GM18519 (cell line): Measurements from ENCODE around the gene ARHGAP24.
"Not testable (repeated sequence)": the region's sequence is repeated elsewhere in the genome, so short reads cannot be mapped to it uniquely, and the experiment has no call there.

Source experiments
- ATAC-seq: cut with Tn5 transposase; IDR thresholded peaks from one replicate; pipeline ENCODE4 v1.9.1; 2021; ENCODE audit warnings: mild to moderate bottlenecking, moderate library complexity; ENCODE audit not compliant: unreplicated experiment, low FRiP score

Gene ARHGAP24

DNA sequence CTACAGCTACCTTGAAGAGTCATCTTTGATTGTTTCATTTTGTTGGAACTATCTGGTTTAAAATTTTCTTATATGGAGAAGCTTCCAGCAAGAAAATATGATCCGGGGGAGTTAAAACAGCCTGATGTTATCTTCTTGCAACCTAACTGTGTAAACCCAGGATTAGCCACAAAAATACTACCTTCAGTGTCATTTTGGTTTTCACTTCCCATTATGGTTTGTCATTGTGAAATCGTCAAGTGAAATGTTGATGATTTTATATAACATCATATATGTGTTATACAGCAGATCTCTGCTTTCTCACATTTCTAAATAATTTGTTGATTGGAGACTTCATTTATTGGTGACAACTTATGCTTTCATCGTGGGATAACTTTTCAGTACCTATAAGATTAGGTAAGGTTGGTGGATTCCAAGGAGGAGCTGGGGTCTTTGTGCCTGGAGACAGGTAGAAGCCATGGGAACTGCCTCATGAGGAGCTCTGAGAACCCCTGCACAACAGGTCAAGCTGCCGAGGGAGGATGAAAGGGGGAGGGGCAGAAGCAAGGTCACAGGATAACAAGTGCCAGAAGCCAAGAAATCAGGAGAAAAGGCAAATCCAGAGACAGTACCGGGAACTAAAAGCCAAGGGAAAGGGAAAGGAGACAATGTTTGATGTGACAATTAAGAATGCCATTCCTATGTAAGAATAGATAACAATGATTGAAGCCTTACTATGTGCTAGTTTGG, 7.2 kb downstream of the ARHGAP24 start:
- no peak for ATAC-seq

DNA sequence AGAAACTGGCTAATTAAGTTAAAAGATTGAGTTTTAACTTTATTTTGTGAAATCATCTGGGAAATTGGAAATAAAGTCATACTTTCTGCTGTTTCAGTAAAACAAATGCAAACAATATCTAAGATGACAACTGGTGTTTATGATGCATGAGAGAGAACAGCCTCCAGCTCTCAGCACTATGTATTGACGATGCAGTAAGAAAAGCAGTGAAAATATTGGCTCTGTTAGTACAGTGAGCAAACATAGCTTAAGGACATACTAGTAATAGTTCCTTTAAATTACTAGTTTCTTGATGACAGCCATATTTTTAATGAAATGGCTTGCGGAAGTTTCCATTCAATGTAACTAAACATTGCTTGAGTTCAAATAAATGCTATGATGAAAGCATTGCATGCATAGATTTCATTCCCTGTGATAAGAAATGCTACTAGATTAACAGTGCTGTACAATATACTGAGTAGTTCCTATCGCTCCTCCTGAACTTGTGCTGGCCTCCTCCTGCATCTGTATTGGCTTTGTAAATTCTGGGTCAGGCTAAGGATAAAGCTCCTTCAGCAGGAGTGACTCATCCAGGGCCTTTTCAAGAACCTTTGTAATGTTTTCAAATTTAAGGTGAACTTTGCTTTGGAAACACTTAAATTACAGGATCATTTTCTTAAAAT, 11.6 kb downstream of the ARHGAP24 start:
- no peak for ATAC-seq

DNA sequence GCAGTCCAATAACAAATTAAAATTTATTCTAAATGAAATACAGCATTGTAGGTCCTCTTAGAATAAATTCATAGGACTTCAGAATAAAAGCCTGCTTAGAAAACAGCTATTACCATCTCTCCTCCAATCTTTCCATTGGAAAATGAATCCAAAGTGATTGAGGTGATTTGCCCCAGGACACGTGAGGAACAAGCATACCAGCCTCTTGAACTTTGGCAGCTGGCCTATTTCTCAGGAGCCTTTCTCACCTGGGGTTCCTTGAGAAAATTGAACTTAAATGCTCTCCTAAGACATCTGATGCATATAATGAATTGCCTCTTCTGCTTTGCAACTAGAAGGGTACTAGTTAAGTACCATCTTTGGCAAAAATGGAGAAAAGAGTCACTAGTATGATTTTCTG, 13.5 kb downstream of the ARHGAP24 start:
- no peak for ATAC-seq

- no peak for ATAC-seq
Measured at GRCh38 chr4:85489273-85489981, 14.5 kb downstream of the ARHGAP24 start.

DNA sequence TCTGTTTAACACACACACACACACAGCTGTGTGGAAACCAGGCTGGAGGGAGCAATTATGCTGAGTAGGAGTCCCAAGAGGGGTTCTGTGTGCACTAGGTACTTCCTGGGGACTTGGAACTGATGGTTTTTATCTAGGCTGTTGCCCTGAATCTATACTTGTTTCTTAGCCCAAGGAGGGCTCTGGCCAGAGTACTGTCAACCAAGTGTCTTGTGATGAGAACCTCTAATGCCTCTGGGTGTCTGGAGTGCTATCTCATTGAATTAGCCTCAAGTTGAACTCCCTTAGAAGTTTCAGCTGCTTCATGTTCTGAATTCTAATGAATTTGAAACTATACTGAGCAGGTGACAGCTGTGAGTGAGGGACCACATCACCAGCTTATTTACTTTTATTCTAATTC, 16.6 kb downstream of the ARHGAP24 start:
- ATAC-seq = peak; percentile 50

DNA sequence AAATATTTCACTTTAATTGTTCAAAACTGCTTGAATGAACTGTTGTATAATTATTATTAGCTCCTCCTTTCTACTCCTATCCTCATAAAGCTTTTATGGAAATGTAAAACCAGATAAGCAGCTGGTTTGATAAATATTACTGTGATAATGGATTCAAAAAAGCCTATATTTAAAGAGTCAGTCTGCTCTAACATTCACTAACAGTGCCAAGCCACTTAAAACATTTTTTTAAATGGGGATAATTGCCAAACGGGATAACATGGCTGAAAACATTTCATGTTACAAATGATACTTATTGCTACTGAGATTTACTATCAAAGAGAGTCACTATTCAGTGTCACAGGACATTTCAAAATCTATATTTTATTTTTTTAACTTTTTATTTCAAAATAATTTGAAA, 17.4 kb downstream of the ARHGAP24 start:
- no peak for ATAC-seq

GRCh38 chr4:85495621-85496020, 20.7 kb downstream of the ARHGAP24 start:
- ATAC-seq = no peak

GRCh38 chr4:85496126-85496849, 21.3 kb downstream of the ARHGAP24 start:
- ATAC-seq = no peak

- no peak for ATAC-seq
Measured at GRCh38 chr4:85496933-85497332, 22.0 kb downstream of the ARHGAP24 start.

DNA sequence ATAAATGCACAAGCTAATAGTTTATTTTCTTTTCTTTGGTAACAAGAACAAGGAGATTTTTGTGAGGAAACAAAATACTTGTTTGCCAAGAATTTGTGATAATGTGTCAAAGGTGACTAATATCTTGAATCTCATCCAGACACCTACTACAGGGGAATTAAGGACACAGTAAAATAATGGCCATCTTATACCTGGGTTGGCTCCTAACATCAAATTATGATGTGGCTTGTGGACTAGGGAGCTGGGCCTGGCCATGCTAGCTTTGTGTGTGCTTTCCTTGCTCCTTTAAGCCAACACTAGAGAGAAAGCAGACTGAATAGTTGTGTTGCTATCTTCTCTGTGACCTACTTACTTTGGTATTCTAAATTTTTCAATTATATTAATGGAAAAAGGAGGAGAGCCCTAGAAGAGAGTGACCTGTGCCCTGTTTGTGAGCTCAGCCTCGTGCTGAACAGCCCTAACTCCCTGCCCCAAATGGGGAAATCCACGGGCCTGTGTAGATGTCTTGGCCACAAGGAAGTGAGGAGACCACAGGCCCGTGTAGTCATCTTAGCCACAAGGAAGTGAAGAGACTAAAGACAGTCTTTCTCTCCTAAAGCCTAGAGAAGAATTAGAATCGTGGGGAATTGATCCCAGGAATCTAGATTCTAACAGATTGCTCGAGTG, 23.3 kb downstream of the ARHGAP24 start:
- peak; percentile 95 for ATAC-seq

- no peak for ATAC-seq
Measured at GRCh38 chr4:85499573-85499972, 24.6 kb downstream of the ARHGAP24 start.

- ATAC-seq = no peak
Measured at GRCh38 chr4:85500110-85500867, 25.3 kb downstream of the ARHGAP24 start.

DNA sequence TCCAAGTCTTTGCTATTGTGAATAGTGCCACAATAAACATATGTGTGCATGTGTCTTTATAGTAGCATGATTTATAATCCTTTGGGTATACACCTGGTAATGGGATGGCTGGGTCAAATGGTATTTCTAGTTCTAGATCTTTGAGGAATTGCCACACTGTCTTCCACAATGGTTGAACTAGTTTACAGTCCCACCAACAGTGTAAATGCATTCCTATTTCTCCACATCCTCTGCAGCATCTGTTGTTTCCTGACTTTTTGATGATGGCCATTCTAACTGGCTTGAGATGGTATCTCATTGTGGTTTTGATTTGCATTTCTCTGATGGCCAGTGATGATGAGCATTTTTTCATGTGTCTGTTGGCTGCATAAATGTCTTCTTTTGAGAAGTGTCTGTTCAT, 26.2 kb downstream of the ARHGAP24 start:
- not testable (repeated sequence) for ATAC-seq

DNA sequence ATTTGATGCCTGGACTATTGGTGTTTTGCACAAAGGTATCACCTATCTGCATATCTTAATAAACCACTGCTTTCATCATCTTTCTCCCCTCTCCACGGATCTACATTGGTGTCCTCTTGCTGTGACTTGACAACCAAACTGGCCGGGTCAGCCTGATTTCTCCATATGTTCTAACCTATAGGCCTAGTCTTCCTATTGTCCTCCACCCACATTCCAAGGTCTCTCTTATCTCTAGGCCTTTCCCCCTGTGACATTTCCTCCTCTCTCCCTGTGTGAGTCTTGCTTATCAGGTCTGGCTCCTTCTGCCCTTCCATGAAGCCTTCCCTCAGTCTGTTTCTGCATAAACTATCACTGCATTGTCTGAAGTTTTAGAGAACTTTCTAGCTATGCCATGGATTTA, 33.7 kb downstream of the ARHGAP24 start:
- ATAC-seq = no peak

- no peak for ATAC-seq
Measured at GRCh38 chr4:85509882-85510631, 35.1 kb downstream of the ARHGAP24 start.

DNA sequence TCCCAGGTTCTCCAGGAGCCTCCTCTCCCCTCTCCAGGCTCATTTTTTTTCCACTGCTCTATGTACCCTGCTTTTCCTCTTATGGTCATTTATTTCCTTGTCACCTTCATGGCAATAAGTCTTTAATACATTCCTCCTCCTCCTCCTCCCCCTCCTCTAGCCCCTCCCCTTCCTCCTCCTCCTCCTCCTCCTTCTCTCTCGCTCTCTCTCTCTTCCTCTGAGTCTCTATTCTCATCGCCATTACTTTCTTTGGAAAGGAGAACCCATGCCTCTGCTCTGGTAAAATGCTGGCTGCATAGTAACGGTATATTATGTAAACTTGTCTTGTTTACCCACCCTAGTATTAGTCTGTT, 35.7 kb downstream of the ARHGAP24 start:
- no peak for ATAC-seq

DNA sequence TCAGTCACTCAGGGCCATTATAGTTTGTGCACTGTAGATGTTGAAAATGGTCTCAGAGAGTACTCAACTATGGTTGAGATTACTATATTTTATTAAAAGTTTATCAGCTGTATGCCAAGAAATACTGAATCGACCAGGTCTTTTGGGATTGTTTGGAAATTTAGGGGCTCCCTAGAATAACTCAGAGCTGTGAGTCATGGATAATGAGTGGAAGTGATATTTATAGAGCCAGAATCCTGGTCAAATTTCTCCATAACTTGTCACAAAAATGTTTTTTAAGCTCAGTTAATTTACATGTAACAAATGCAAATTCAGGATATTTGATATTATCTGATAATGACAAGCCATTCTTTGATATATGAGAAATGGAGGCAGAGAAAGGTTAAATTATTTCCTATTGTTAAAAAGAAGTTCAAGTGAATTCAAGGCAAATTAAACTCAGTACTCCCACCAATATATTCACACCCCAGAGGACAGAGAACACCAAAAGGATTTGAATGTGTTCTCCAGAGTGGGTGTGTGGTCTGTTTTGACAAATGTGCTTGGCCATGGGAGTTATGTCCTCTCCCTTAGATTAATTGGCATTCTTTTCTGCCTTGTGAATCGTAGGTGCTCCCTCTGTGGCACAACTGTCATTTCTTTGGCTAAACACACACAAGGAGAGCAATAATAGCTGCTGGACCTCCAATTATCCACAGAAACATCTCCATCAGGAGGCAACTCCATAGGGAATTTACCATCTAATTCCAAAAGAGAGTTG, 37.7 kb downstream of the ARHGAP24 start:
- ATAC-seq = no peak

DNA sequence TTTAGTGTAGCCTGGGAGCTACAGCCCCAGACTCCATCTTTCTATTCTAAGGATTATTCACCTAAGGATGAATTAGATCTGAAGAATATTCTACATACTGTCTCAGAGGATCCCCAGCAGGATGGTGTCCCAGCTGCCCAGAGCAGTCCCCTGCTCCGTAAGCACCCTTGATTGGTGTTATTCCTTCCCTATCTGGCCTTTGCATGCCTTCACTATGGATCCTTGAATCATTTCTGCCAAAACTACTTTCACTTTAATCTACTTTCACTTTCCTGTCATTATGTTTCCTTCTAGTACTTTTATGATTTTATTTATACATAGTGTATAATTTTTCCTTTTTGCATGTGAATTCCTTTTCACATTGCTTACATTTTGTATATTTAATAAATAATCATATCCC, 39.2 kb downstream of the ARHGAP24 start:
- ATAC-seq = no peak
